Skeletal muscle cell (primary cell): ENCODE measurements around the gene CYP2F1.
"Not testable (repeated sequence)": the region's sequence is repeated elsewhere in the genome, so short reads cannot be mapped to it uniquely, and the experiment has no call there.

Experiments used
- DNase-seq: peaks from one replicate; pipeline ENCODE4 v3.0.0-alpha.2; 2010; ENCODE audit warnings: low read depth
- H3K4me3 ChIP-seq: 2 replicates; pipeline ENCODE4 v1.5.1; 2011; ENCODE audit warnings: low read depth, mild to moderate bottlenecking, control low read depth, low read length, moderate library complexity

Gene CYP2F1

GRCh38 chr19:41123716-41124294 is 9.6 kb downstream of the CYP2F1 start:
- no peak for DNase-seq
- H3K4me3 ChIP-seq, result no peak overlapping the region

- DNase-seq, result not testable (repeated sequence)
Measured at GRCh38 chr19:41126765-41127203, 12.6 kb downstream of the CYP2F1 start.

GRCh38 chr19:41127362-41127761 is 13.1 kb downstream of the CYP2F1 start:
- DNase-seq, H3K4me3 ChIP-seq: not testable (repeated sequence)

More at GRCh38 chr19:41126765-41127203, 12.6 kb downstream of the CYP2F1 start:
- H3K4me3 ChIP-seq, result not testable (repeated sequence)

GRCh38 chr19:41127801-41128300 is 13.6 kb downstream of the CYP2F1 start:
- peak overlapping the region; percentile 7 for H3K4me3 ChIP-seq
- DNase-seq, result not testable (repeated sequence)

- H3K4me3 ChIP-seq, result no peak overlapping the region
- no peak for DNase-seq
Measured at GRCh38 chr19:41128692-41129091, 14.5 kb downstream of the CYP2F1 start.

- no peak overlapping the region for H3K4me3 ChIP-seq
- DNase-seq, result no peak
Measured at GRCh38 chr19:41131186-41131585, 17.0 kb downstream of the CYP2F1 start.

- no peak overlapping the region for H3K4me3 ChIP-seq
- DNase-seq, result no peak
Measured at GRCh38 chr19:41133260-41133659, 19.0 kb downstream of the CYP2F1 start.

- DNase-seq, result no peak
- no peak overlapping the region for H3K4me3 ChIP-seq
Measured at GRCh38 chr19:41134616-41135015, 20.4 kb downstream of the CYP2F1 start.

- H3K4me3 ChIP-seq, result peak overlapping the region; percentile 37
- not testable (repeated sequence) for DNase-seq
Measured at GRCh38 chr19:41135390-41136384, 21.5 kb downstream of the CYP2F1 start.

- no peak overlapping the region for H3K4me3 ChIP-seq
Measured at GRCh38 chr19:41136636-41137455, 22.6 kb downstream of the CYP2F1 start.

GRCh38 chr19:41144403-41144802 is 30.2 kb downstream of the CYP2F1 start:
- DNase-seq, result peak; percentile 22
- H3K4me3 ChIP-seq, result no peak overlapping the region

More at GRCh38 chr19:41136636-41137455, 22.6 kb downstream of the CYP2F1 start:
- DNase-seq, result no peak

- DNase-seq, result no peak
- H3K4me3 ChIP-seq, result no peak overlapping the region
Measured at GRCh38 chr19:41149831-41150230, 35.6 kb downstream of the CYP2F1 start.

- DNase-seq, H3K4me3 ChIP-seq: not testable (repeated sequence)
Measured at GRCh38 chr19:41150986-41151385, 36.8 kb downstream of the CYP2F1 start.

- no peak overlapping the region for H3K4me3 ChIP-seq
- no peak for DNase-seq
Measured at GRCh38 chr19:41154060-41154459, 39.8 kb downstream of the CYP2F1 start.

GRCh38 chr19:41156207-41156606 is 42.0 kb downstream of the CYP2F1 start:
- DNase-seq, result no peak
- H3K4me3 ChIP-seq, result no peak overlapping the region

- DNase-seq, result no peak
- H3K4me3 ChIP-seq, result no peak overlapping the region
Measured at GRCh38 chr19:41159881-41160280, 45.6 kb downstream of the CYP2F1 start.

GRCh38 chr19:41161903-41162302 is 47.7 kb downstream of the CYP2F1 start:
- no peak for DNase-seq
- H3K4me3 ChIP-seq, result no peak overlapping the region

- no peak overlapping the region for H3K4me3 ChIP-seq
- DNase-seq, result no peak
Measured at GRCh38 chr19:41166944-41167804, 52.9 kb downstream of the CYP2F1 start.
